ENCODE measurements around the gene GPS1. TPM values are rescaled to one million over a fixed set of nuclear protein-coding genes. Genes with fewer than 3 reads are reported as not detected.

The GPS1 gene
- total and polyA plus RNA-seq, 9 of the 15 experiments (the other 6 are each of a cell fraction or from before 2014, with no cell fraction given) = 3.1 to 167 (median 69.9) TPM

DNA sequence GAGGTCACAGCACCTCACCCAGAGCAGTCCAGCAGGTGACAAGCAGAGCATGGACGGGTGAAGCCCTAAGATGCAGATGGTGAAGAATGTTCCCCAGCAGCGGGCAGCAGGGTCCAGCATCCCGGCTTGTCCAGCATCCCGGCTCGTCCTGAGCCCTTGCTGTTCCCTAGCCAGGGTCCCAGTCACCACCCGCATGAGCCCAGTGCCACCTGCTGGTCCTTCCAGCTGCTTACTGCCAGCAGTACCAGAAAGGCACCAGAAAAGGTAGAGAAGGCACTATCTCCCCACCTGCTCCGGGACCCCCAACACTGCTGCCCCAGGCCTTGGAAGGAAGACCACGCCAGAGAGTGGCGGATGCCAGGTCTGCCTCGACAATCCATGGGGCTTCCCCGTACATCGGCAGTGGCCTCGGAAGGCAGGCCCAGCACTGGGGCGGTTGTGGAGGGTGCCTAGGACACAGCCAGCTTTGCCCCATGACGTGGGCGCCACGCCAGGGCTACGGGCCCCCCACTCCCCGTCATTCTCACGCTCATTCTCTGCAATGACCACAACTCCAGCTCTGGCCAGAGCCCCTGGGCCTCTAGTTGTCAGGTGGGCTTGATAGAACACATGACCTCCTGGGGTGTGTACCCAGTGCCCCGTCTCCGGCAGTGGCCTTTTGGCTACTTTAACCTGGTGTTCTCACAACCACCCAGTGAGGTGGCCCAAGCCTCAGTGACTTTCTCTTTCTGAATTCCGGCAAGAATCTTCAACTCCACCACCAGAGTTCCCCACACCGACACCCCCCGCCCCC, 30.4 kb upstream of the GPS1 start:
- ChIA-PET CTCF (ENCODE audit: low intra/inter-chr PET ratio) (interaction anchor here (1.2 to 6.6 kb wide), 3 partner anchors 61 to 309 kb away, joined by 3 to 103 read pairs (median 3); partner anchors contain the start of genes NOTUM and SLC25A10), POLR2A (interaction anchor here (0.6 to 5.0 kb wide), 6 partner anchors 8 to 584 kb away, joined by 3 to 51 read pairs (median 4); partner anchors contain the start of gene DCXR)
- H2AFZ ChIP-seq (ENCODE audit: low read depth, low read length) = no peak overlapping the region
- peak overlapping the region; percentile 84 for H3K4me2 ChIP-seq (ENCODE audit: insufficient read depth, low read length)
- peak overlapping the region; percentile 77 for H3K27ac ChIP-seq (ENCODE audit: extremely low read depth, low read depth, low read length)
- H3K9me3 ChIP-seq (replicated peaks; ENCODE audit: control insufficient read depth, insufficient read depth, low read depth, low read length) = no peaks in the 10 kb centered on the region
- in situ Hi-C loops (cut with MboI) = no loop called here
- intact Hi-C loops (cut with micrococcal nuclease) = loop anchor here (1.0 to 5.0 kb wide), 2 partner anchors 44 to 62 kb away; partner anchors contain the start of gene ASPSCR1
- no peaks in the 10 kb centered on the region for H3K27me3 ChIP-seq (ENCODE audit: control insufficient read depth in 2 of 2, insufficient read depth in 2 of 2, low read length in 2 of 2)
- peaks cover 36% of the 10 kb centered on the region for H3K79me2 ChIP-seq (ENCODE audit: control insufficient read depth, insufficient read depth, low read length)
- H3K36me3 ChIP-seq (ENCODE audit: control insufficient read depth, insufficient read depth, low read length) = peaks cover 30% of the 10 kb centered on the region; the same call in 1 of the 3 replicates
- no peaks in the 10 kb centered on the region for H3K9me1 ChIP-seq (ENCODE audit: control insufficient read depth, insufficient read depth, low read length)
- no TSS peak for BruUV-seq (replicated peaks)
- H3K4me1 ChIP-seq (replicated peaks in 1 of 2; ENCODE audit: control insufficient read depth in 2 of 2, insufficient read depth in 2 of 2, low read length in 2 of 2) = peaks cover 14 to 94% of the 10 kb centered on the region in 2 experiments
- FAIRE-seq (no peak), DNase-seq (ENCODE audit: extremely low read depth in 1 of 4, low spot score in 3 of 4) (peak in 1 of 4 experiments; percentile 57), ATAC-seq (no peak)
- peak overlapping the region; percentile 91 for H3K4me3 ChIP-seq
- peaks cover 17% of the 10 kb centered on the region for H4K20me1 ChIP-seq (replicated peaks; ENCODE audit: control insufficient read depth, insufficient read depth, low read length)
- peak overlapping the region; percentile 75 to 95 for H3K9ac ChIP-seq (ENCODE audit: insufficient read depth in 1 of 2, low read depth in 2 of 2, low read length in 2 of 2)
- 28% methylated on average over 25 of the region's 25 CpGs for WGBS (ENCODE audit: insufficient coverage, low coverage, missing lambda C conversion rate)
- no peak for TF ChIP-seq BRD9 (IDR thresholded peaks at IDR 0.05; ENCODE audit: low read depth, partially characterized antibody)
- peak; percentile 26; the same call in 1 of the 2 replicates for TF ChIP-seq CTBP1 (IDR thresholded peaks at IDR 0.05; ENCODE audit: borderline replicate concordance)
- no peak for TF ChIP-seq HNRNPLL (IDR thresholded peaks at IDR 0.05; ENCODE audit: low read depth, low read length, poor library complexity, severe bottlenecking)
- TF ChIP-seq E2F6 (IDR thresholded peaks at IDR 0.05; ENCODE audit: borderline replicate concordance in 1 of 2, extremely low read depth in 1 of 2, insufficient read depth in 1 of 2, insufficient read length in 1 of 2, low read depth in 1 of 2, low read length in 1 of 2, poor library complexity in 1 of 2, severe bottlenecking in 1 of 2) = no peak
- TF ChIP-seq ZMIZ1 (IDR thresholded peaks at IDR 0.05; ENCODE audit: low read depth in 2 of 2, low read length in 2 of 2) = no peak
- TF ChIP-seq PATZ1 (CRISPR knock-in tag; IDR thresholded peaks at IDR 0.05; ENCODE audit: borderline replicate concordance) = no peak
- TF ChIP-seq HDAC8 (tag; IDR thresholded peaks at IDR 0.05) = no peak
- TF ChIP-seq, protein P1, sequence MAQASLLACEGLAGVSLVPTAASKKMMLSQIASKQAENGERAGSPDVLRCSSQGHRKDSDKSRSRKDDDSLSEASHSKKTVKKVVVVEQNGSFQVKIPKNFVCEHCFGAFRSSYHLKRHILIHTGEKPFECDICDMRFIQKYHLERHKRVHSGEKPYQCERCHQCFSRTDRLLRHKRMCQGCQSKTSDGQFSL (CRISPR knock-in tag; IDR thresholded peaks at IDR 0.05) = no peak
- TF ChIP-seq, protein P1 (tag; IDR thresholded peaks at IDR 0.05) = no peak

All from K562 (cell line).